ENCODE measurements around the gene CAND2.
"Not testable (repeated sequence)": the region's sequence is repeated elsewhere in the genome, so short reads cannot be mapped to it uniquely, and the experiment has no call there.

Gene CAND2

DNA sequence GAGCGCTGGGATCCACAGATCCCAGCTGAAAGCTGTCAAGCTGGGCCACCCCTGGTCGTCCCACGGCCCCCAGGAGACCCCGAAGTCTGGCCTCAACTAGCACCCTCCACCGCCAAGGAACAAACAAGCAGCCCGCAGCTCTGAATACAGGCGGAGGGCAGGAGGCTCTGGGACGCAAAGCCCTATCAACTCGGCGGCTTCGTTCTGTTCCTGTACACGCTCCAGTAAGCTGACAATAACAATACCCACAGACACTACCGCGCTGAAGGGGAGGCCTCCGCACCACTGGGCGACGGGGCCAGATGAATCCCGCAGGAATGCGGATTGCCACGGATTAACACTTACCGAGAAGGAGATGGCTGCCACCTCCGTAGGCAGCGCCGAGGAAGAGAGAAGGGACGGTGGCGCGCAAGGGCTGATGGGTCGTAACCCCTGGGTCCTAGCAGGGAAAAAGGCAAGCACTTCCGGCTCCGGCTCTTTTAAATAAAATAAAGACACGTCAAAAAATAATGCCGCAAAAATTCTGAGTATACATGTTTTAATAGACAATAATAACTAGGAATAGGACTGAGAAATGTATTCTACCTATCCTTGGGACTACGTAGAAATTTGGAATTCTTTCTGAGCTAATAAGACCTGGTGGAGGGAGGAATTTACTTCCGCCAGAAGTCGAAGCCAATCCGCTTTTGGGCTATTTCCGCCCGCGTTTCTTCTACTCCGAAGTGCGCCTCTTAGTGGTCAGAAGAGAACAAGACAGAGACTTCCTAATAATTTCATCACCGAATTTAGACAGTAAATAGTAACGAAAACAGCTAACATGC, 44.9 kb downstream of the CAND2 start, which contains the start of gene RPL32:
RPL32 (minus strand) TSS at position 417 of the 821 bp plus-strand sequence. CDS start 1,328 bp downstream, outside the sequence.
- TF ChIP-seq, protein P1, sequence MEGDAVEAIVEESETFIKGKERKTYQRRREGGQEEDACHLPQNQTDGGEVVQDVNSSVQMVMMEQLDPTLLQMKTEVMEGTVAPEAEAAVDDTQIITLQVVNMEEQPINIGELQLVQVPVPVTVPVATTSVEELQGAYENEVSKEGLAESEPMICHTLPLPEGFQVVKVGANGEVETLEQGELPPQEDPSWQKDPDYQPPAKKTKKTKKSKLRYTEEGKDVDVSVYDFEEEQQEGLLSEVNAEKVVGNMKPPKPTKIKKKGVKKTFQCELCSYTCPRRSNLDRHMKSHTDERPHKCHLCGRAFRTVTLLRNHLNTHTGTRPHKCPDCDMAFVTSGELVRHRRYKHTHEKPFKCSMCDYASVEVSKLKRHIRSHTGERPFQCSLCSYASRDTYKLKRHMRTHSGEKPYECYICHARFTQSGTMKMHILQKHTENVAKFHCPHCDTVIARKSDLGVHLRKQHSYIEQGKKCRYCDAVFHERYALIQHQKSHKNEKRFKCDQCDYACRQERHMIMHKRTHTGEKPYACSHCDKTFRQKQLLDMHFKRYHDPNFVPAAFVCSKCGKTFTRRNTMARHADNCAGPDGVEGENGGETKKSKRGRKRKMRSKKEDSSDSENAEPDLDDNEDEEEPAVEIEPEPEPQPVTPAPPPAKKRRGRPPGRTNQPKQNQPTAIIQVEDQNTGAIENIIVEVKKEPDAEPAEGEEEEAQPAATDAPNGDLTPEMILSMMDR (conservative IDR thresholded peaks at IDR 0.05), result peak; percentile 96
- peak within 1 kb of the TSS; percentile 92 for H3K27ac ChIP-seq

DNA sequence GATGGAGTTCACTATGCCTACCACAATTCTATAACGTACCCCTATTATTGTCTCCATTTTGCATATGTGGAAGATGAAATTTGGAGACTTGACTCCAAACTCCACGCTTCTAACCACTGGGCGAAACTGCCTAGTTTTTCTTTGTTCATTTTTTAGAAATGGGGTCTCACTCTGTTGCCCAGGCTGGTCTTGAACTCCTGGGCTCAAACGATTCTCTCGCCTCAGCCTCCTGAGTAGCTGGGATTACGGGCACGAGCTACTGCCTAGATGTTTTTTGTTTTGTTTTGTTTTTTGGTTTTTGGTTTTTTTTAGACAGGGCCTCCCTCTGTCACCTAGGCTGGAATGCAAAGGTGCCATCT, 45.5 kb downstream of the CAND2 start:
- H3K27ac ChIP-seq, result peak overlapping the region; percentile 92
- TF ChIP-seq, protein P1 (conservative IDR thresholded peaks at IDR 0.05), result peak; percentile 15

DNA sequence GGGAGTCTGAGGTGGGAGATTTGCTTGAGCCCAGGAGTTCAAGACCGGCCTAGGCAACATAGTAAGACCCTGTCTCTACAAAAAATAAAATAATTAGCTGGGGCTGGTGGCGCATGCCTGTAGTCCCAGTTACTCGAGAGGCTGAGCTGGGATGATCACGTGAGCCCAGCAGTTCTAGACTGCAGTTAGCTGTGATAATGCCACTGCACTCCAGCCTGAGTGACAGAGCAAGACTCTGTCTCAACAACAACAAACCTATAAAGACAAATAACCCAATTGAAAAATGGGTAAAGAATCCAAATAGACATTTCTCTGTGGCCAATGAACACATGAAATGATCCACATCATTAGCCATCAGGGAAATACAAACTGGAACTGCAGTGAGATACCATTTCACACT, 46.0 kb downstream of the CAND2 start:
- TF ChIP-seq, protein P1 (conservative IDR thresholded peaks at IDR 0.05), result no peak
- peak overlapping the region; percentile 92; the same call in 1 of the 2 replicates for H3K27ac ChIP-seq

DNA sequence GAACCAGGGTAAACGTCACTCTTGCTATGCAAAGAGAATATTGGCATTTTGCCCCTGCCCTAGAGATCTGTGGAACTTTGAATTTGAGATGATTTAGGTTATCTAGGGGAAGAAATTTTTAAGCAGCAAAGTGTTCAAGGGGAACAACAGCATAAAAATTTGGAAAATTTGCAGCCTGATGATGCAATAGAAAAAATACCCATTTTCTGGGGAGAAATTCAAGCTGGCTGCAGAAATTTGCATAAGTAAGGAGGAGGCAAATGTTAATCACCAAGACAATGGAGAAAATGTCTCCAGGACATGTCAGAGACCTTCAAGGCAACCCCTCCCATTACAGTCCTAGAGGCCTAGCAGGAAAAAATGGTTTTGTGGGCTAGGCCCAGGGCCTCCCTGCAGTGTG, 49.3 kb downstream of the CAND2 start:
- no peak overlapping the region for H3K27ac ChIP-seq
- TF ChIP-seq, protein P1 (conservative IDR thresholded peaks at IDR 0.05), result no peak

DNA sequence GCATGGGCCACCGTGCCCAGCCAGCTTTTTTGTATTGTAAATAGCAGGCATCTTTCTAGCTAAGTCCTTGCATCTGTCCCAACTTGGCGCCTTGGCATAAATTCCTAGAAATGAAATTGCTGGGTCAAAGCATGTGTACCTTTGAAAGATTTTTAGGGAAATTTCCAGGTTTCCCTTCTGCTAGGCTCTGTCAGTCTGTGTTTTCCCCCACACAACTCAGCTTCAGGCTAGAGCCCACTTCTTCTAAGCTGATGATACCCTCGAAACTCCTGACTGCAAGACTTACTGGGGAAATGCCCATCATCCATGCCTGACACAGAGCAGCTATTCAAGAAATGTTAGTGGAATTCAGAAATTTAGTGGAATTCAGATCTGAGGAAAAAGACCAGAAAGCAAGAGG, 55.7 kb downstream of the CAND2 start:
- H3K27ac ChIP-seq, result no peak overlapping the region
- TF ChIP-seq, protein P1 (conservative IDR thresholded peaks at IDR 0.05), result no peak

DNA sequence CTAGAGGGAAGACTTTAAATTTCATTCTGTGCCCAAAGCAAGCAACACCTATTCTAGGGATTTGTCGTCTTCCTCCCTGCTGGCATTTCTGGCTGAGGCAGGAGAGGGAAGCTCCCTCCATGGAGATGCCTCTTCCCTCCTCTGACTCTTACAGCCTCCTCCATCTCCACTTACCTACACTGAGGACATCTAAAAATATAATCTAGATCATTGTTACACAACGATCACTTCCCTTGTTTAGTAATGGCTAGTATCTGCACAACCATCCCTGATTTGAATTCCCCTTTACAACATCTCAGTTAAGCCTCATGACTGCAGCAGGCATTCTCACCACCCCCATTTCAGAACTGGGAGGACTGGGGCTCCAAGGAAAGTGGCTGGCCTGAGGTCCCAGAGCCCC, 57.4 kb downstream of the CAND2 start:
- not testable (repeated sequence) for H3K27ac ChIP-seq

DNA sequence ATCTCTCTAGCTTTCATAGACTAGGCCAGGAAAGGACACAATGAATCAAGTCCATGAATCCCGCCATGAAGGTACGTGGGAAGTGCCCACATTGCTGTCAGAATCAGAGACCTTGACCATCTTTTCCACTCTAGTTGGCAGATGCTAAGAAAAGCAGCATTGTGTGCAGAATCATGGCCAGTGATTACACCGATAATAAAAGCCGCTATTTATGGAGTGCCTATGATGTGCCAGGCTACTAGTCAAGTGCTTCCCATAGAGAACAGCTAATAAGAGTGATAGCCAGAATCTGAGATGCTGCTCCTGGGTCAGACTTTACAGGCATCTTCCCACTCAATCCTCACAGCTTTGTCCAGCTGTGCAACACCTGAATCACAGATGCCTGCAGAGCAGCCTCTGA, 58.1 kb downstream of the CAND2 start:
- no peak overlapping the region for H3K27ac ChIP-seq
- TF ChIP-seq, protein P1 (conservative IDR thresholded peaks at IDR 0.05), result no peak

DNA sequence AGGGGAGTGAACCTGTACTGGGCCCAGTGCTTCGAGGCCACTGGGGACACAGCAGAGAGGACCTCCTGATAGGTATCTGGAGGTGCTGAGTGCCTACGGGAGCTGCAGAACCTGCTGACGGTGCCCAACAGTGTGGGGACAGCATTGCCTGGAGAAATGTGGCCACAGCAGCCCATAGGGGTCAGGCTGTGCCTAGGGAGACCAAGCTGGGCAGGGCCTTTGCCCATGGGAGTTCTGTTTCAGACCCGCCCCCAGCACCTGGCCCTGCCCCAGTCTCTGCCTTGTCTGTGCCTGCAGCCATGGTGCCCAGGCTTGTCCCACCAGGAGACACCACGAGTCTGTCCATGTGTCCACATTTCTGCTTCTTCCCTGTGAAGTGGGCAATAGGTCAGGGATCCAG, 60.1 kb downstream of the CAND2 start:
- TF ChIP-seq, protein P1 (conservative IDR thresholded peaks at IDR 0.05), result no peak
- H3K27ac ChIP-seq, result no peak overlapping the region

All from VCaP (cell line).